WTC11 (cell line): ENCODE results near the gene AGAP1.

Source experiments
- ARID4B ChIP-seq: sonication (generic); formaldehyde crosslinking; IDR thresholded peaks from 2 replicates; pipeline ENCODE4 v1.8.0; 2023; ENCODE audit warnings: missing genetic modification reagents, mild to moderate bottlenecking, borderline replicate concordance
- CBFB ChIP-seq: sonication (generic); formaldehyde crosslinking; IDR thresholded peaks from 2 replicates; pipeline ENCODE4 v1.8.1; 2022; ENCODE audit warnings: mild to moderate bottlenecking, low read depth, missing genetic modification reagents
- CREB1 ChIP-seq: sonication (generic); formaldehyde crosslinking; IDR thresholded peaks from 2 replicates; pipeline ENCODE4 v1.8.0; 2023; ENCODE audit warnings: mild to moderate bottlenecking, missing genetic modification reagents
- CTCF ChIP-seq: fragments of 200-600 bp; IDR thresholded peaks from 2 replicates; pipeline ENCODE4 v1.8.0; 2022; ENCODE audit warnings: antibody characterized with exemption
- ESRRA ChIP-seq: sonication (generic); formaldehyde crosslinking; IDR thresholded peaks from 2 replicates; pipeline ENCODE4 v1.8.1; 2022; ENCODE audit warnings: mild to moderate bottlenecking, missing genetic modification reagents, borderline replicate concordance
- FOXJ3 ChIP-seq: sonication (generic); formaldehyde crosslinking; IDR thresholded peaks from 2 replicates; pipeline ENCODE4 v1.9.0; 2021; ENCODE audit warnings: missing genetic modification reagents, mild to moderate bottlenecking, borderline replicate concordance
- MAX ChIP-seq: sonication (generic); formaldehyde crosslinking; IDR thresholded peaks from 2 replicates; pipeline ENCODE4 v1.8.0; 2022; ENCODE audit warnings: mild to moderate bottlenecking, missing genetic modification reagents
- MLX ChIP-seq: sonication (generic); formaldehyde crosslinking; IDR thresholded peaks from 2 replicates; pipeline ENCODE4 v1.8.1; 2023; ENCODE audit warnings: mild to moderate bottlenecking, missing genetic modification reagents, moderate library complexity
- RELA ChIP-seq: sonication (generic); formaldehyde crosslinking; IDR thresholded peaks from 2 replicates; pipeline ENCODE4 v1.8.1; 2022; ENCODE audit warnings: missing genetic modification reagents, mild to moderate bottlenecking, borderline replicate concordance
- SMAD3 ChIP-seq: sonication (generic); formaldehyde crosslinking; IDR thresholded peaks from 2 replicates; pipeline ENCODE4 v1.8.0; 2022; ENCODE audit warnings: missing genetic modification reagents, mild to moderate bottlenecking, borderline replicate concordance
- TEAD4 ChIP-seq: sonication (generic); formaldehyde crosslinking; IDR thresholded peaks from 2 replicates; pipeline ENCODE4 v1.8.0; 2022; ENCODE audit warnings: mild to moderate bottlenecking, missing genetic modification reagents
- USF2 ChIP-seq: sonication (generic); formaldehyde crosslinking; IDR thresholded peaks from 2 replicates; pipeline ENCODE4 v1.8.1; 2023; ENCODE audit warnings: mild to moderate bottlenecking, missing genetic modification reagents, moderate library complexity
- ZNF317 ChIP-seq: sonication (generic); formaldehyde crosslinking; IDR thresholded peaks from 2 replicates; pipeline ENCODE4 v1.8.1; 2023; ENCODE audit warnings: low read depth, mild to moderate bottlenecking, moderate library complexity, missing genetic modification reagents, borderline replicate concordance

GRCh38 chr2:236169741-236170589, 676.1 kb downstream of the AGAP1 start:
- TF ChIP-seq CTCF = no peak
- no peak for TF ChIP-seq ESRRA (CRISPR knock-in tag)
- no peak for TF ChIP-seq FOXJ3 (CRISPR knock-in tag)
- no peak for TF ChIP-seq TEAD4 (CRISPR knock-in tag)
- no peak for TF ChIP-seq CREB1 (CRISPR knock-in tag)
- TF ChIP-seq MLX (CRISPR knock-in tag) = no peak
- no peak for TF ChIP-seq USF2 (CRISPR knock-in tag)
- no peak for TF ChIP-seq RELA (CRISPR knock-in tag)
- TF ChIP-seq SMAD3 (CRISPR knock-in tag) = no peak
- TF ChIP-seq ARID4B = no peak
- no peak for TF ChIP-seq MAX (CRISPR knock-in tag)
- TF ChIP-seq CBFB = no peak
- no peak for TF ChIP-seq ZNF317 (CRISPR knock-in tag)
